Large intestine (tissue), 3 donors: ENCODE results near the gene HBQ1. TPM values are rescaled to one million over a fixed set of nuclear protein-coding genes. Genes with fewer than 3 reads are reported as not detected.
"Not testable (repeated sequence)": the region's sequence is repeated elsewhere in the genome, so short reads cannot be mapped to it uniquely, and the experiment has no call there.

Source experiments
- DNase-seq, 2 donors: peaks; one replicate each; pipeline versions ENCODE4 v3.0.0 to v3.0.0-alpha.2; 2013
- H3K27ac ChIP-seq: one replicate; pipeline ENCODE4 v1.5.1; 2013; ENCODE audit warnings: low read length
- H3K27me3 ChIP-seq: 2 replicates; pipeline ENCODE4 v1.6.1; 2013; ENCODE audit warnings: low read length; ENCODE audit not compliant: control insufficient read depth, insufficient read depth
- H3K36me3 ChIP-seq: 2 replicates; pipeline ENCODE4 v1.6.1; 2013; ENCODE audit warnings: low read length; ENCODE audit not compliant: control insufficient read depth, insufficient read depth
- H3K4me1 ChIP-seq: one replicate; pipeline ENCODE4 v1.6.1; 2013; ENCODE audit warnings: low read length; ENCODE audit not compliant: control insufficient read depth, insufficient read depth
- H3K4me3 ChIP-seq: one replicate; pipeline ENCODE4 v1.5.1; 2013; ENCODE audit warnings: low read length
- H3K9me3 ChIP-seq: one replicate; pipeline ENCODE4 v1.6.1; 2013; ENCODE audit warnings: mild to moderate bottlenecking, low read depth, low read length, moderate library complexity; ENCODE audit not compliant: control insufficient read depth
- WGBS: methylation state at CpG from one replicate; pipeline ENCODE4 v1.1.5; 2013; ENCODE audit warnings: low lambda C conversion rate; ENCODE audit not compliant: insufficient coverage; 5-methylcytosine and 5-hydroxymethylcytosine counted together
- polyA plus RNA-seq: library from polyadenylated mRNA; unstranded; fragments of 120-200 nt; gene quantifications from one replicate; pipeline ENCODE4 v1.2.1, GENCODE V29; 2013

Gene HBQ1
- polyA plus RNA-seq, 1 donor = 0.73 TPM

DNA sequence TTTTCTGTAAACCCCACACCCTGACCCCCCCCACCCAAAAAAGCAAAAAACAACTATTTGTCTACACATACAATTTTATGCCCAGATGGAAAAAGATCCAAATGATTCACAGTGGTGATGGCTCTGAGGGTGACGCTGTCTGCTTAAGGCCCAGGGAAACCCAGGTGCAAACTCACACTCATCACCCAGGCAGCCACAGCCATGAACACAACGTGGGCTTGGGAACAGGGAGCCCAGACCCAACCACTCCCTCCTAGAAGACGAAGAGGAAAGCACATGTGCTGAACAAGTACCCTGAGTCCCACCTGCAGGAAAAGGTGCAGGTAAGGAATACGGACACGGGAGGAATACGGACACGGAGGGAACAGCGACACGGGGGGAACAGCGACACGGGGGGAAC, 5.4 kb downstream of the HBQ1 start:
- no peak for DNase-seq
- H3K27ac ChIP-seq = no peak overlapping the region
- no CpG with 5 or more reads among the region's 11 CpGs for WGBS
- H3K27me3 ChIP-seq = peaks cover 4% of the 10 kb centered on the region
- H3K36me3 ChIP-seq = peaks cover 35% of the 10 kb centered on the region
- H3K4me3 ChIP-seq = no peak overlapping the region
- no peaks in the 10 kb centered on the region for H3K9me3 ChIP-seq
- peaks cover 4% of the 10 kb centered on the region for H3K4me1 ChIP-seq

DNA sequence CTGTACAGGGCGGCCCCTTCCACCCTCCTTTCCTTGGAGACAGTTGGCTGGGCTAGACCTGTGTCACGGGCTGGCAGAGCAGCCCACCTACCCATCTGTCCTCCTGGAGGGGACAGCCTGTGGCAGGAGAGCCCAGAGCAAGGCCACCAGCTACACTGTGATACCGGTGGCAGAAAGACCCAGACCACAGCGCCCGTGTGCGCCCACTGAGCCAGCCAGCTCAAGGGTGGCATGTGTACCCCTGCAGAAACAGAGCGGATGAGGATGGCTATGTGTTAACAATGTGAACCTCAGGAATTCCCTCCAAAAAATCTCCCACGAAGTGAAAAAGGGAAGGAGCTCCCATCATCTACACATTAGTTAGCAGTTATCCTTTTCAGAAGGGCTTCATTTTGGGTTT, 7.1 kb downstream of the HBQ1 start:
- Histone ChIP-seq H3K9me3 (no peaks in the 10 kb centered on the region), H3K27me3 (no peaks in the 10 kb centered on the region), H3K36me3 (peaks cover 50% of the 10 kb centered on the region), H3K4me3 (no peak overlapping the region), H3K27ac (no peak overlapping the region), H3K4me1 (no peaks in the 10 kb centered on the region)
- DNase-seq = no peak
- WGBS = no CpG with 5 or more reads among the region's 8 CpGs

GRCh38 chr16:188674-189073, 8.4 kb downstream of the HBQ1 start:
- no peak for DNase-seq
- Histone ChIP-seq H3K4me1 (no peaks in the 10 kb centered on the region), H3K4me3 (no peak overlapping the region), H3K9me3 (no peaks in the 10 kb centered on the region), H3K27ac (no peak overlapping the region), H3K27me3 (no peaks in the 10 kb centered on the region), H3K36me3 (peaks cover 59% of the 10 kb centered on the region)
- no CpG with 5 or more reads among the region's 8 CpGs for WGBS

- Histone ChIP-seq H3K4me3 (no peak overlapping the region), H3K27ac (no peak overlapping the region), H3K36me3 (peaks cover 69% of the 10 kb centered on the region), H3K27me3 (no peaks in the 10 kb centered on the region), H3K9me3 (no peaks in the 10 kb centered on the region), H3K4me1 (no peaks in the 10 kb centered on the region)
- DNase-seq = no peak
- WGBS = 90% methylated on average over 2 of the region's 34 CpGs
These were observed 9.4 kb downstream of the HBQ1 start for GRCh38 chr16:189604-190186.

GRCh38 chr16:191831-192230, 11.6 kb downstream of the HBQ1 start:
- Histone ChIP-seq H3K27ac (no peak overlapping the region), H3K4me3 (no peak overlapping the region), H3K9me3 (no peaks in the 10 kb centered on the region), H3K36me3 (peaks cover 86% of the 10 kb centered on the region), H3K27me3 (no peaks in the 10 kb centered on the region), H3K4me1 (no peaks in the 10 kb centered on the region)
- WGBS = no CpG with 5 or more reads among the region's 4 CpGs
- DNase-seq = no peak

DNA sequence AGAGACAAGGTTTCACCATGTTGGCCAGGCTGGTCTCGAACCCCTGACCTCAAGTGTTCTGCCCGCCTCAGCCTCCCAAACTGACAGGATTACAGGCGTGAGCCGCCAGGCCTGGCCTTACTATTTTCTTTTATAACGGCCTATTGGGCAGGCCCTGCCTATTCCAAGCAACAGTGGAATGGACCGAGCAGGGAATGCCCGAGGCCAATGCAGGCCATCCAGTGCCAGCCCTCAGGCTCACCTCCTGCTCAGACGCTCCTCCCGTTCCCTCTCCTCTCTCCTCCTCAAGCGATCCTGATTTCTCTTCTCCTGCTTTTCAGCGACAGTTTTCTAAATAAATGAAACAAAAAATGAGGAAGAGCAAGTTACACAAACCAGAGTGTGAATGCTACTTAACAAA, 12.4 kb downstream of the HBQ1 start:
- 100% methylated on average over 4 of the region's 11 CpGs for WGBS
- H3K36me3 ChIP-seq = peaks cover 86% of the 10 kb centered on the region

DNA sequence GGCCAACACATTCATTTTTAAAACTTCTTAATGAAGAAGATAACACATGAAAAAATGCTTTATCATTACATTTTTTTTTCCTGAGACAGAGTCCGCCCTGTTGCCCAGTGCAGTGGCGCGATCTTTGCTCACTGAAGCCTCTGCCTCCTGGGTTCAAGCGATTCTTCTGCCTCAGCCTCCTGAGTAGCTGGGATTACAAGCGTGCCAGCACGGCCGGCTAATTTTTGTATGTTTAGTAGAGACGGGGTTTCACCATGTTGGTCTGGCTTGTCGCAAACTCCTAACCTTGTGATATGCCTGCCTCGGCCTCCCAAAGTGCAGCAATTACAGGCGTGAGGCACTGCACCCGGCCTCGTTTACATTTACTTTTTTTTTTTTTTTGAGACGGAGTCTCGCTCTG, 13.2 kb downstream of the HBQ1 start:
- H3K4me1 ChIP-seq = no peaks in the 10 kb centered on the region
- H3K9me3 ChIP-seq = no peaks in the 10 kb centered on the region
- no peak overlapping the region for H3K4me3 ChIP-seq
- no peaks in the 10 kb centered on the region for H3K27me3 ChIP-seq
- H3K36me3 ChIP-seq = peaks cover 89% of the 10 kb centered on the region
- no peak overlapping the region for H3K27ac ChIP-seq
- no peak for DNase-seq
- 100% methylated on average over 2 of the region's 15 CpGs for WGBS

More for the DNA sequence above, 12.4 kb downstream of the HBQ1 start:
- H3K9me3 ChIP-seq = no peaks in the 10 kb centered on the region
- H3K27me3 ChIP-seq = no peaks in the 10 kb centered on the region
- H3K4me1 ChIP-seq = no peaks in the 10 kb centered on the region
- no peak overlapping the region for H3K27ac ChIP-seq
- no peak for DNase-seq
- no peak overlapping the region for H3K4me3 ChIP-seq

- DNase-seq = no peak
- Histone ChIP-seq H3K4me3 (no peak overlapping the region), H3K4me1 (no peaks in the 10 kb centered on the region), H3K27ac (no peak overlapping the region), H3K9me3 (no peaks in the 10 kb centered on the region), H3K36me3 (peaks cover 85% of the 10 kb centered on the region), H3K27me3 (no peaks in the 10 kb centered on the region)
- WGBS = 100% methylated on average over 1 of the region's 6 CpGs
These were observed 14.3 kb downstream of the HBQ1 start for GRCh38 chr16:194516-194915.

DNA sequence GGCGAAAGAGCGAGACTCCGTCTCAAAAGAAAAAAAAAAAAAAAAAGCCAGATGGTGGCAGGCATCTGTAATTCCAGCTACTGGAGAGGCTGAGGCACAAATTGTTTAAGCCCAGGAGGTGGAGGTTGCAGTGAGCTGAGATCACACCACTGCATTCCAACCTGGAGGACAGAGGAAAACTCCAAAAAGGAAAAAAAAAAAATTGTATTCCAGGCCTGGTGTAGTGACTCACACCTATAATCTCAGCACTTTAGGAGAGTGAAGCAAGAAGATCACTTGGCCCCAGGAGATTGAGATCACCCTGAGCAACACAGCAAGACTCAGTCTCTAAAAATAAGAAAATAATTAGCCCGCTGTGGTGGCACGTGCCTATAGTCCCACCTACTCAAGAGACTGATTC, 20.1 kb downstream of the HBQ1 start:
- Histone ChIP-seq H3K4me1 (no peaks in the 10 kb centered on the region), H3K27ac (no peak overlapping the region), H3K4me3 (no peak overlapping the region), H3K36me3 (peaks cover 68% of the 10 kb centered on the region), H3K9me3 (no peaks in the 10 kb centered on the region), H3K27me3 (no peaks in the 10 kb centered on the region)
- DNase-seq = no peak
- 80% methylated on average over 1 of the region's 5 CpGs for WGBS

GRCh38 chr16:203246-203645, 23.0 kb downstream of the HBQ1 start:
- H3K4me1 ChIP-seq = no peaks in the 10 kb centered on the region
- no CpG with 5 or more reads among the region's 4 CpGs for WGBS
- DNase-seq = no peak
- H3K4me3 ChIP-seq = no peak overlapping the region
- no peak overlapping the region for H3K27ac ChIP-seq
- H3K27me3 ChIP-seq = no peaks in the 10 kb centered on the region
- H3K36me3 ChIP-seq = peaks cover 69% of the 10 kb centered on the region
- no peaks in the 10 kb centered on the region for H3K9me3 ChIP-seq

DNA sequence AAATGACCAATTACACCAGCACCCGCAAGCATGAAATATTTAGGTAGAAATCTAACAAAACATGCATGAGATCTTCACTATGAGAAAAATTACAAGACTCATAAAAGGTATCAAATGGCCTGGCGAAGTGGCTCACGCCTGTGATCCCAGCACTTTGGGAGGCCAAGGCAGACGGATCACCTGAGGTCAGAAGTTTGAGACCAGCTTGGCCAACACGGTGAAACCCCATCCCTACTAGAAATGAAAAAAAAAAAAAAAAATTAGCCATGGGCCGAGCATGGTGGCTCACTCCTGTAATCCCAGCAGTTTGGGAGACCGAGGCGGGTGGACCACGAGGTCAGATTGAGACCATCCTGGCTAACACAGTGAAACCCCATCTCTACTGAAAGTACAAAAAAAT, 23.8 kb downstream of the HBQ1 start:
- not testable (repeated sequence) for DNase-seq, H3K27me3 ChIP-seq, H3K4me1 ChIP-seq, H3K27ac ChIP-seq, H3K9me3 ChIP-seq, H3K4me3 ChIP-seq
- peaks cover 67% of the 10 kb centered on the region for H3K36me3 ChIP-seq
- 100% methylated on average over 3 of the region's 9 CpGs for WGBS
